GM19468 (cell line): ENCODE measurements around the gene SPATA31C1.
"Not testable (repeated sequence)": the region's sequence is repeated elsewhere in the genome, so short reads cannot be mapped to it uniquely, and the experiment has no call there.

Experiments used
- ATAC-seq: cut with Tn5 transposase; IDR thresholded peaks from one replicate; pipeline ENCODE4 v1.9.1; 2021; ENCODE audit warnings: mild to moderate bottlenecking, moderate library complexity, moderate number of reproducible peaks; ENCODE audit not compliant: unreplicated experiment; ENCODE audit errors: extremely low read depth

Gene SPATA31C1

GRCh38 chr9:87929152-87929551, 11.4 kb downstream of the SPATA31C1 start:
- not testable (repeated sequence) for ATAC-seq

- ATAC-seq, result not testable (repeated sequence)
These were observed 16.7 kb downstream of the SPATA31C1 start for GRCh38 chr9:87934444-87934843.

- ATAC-seq, result not testable (repeated sequence)
These were observed 19.6 kb downstream of the SPATA31C1 start for GRCh38 chr9:87937352-87937751.

- not testable (repeated sequence) for ATAC-seq
These were observed 20.2 kb downstream of the SPATA31C1 start for GRCh38 chr9:87937918-87938317.

- ATAC-seq, result not testable (repeated sequence)
These were observed 20.6 kb downstream of the SPATA31C1 start for GRCh38 chr9:87938336-87938735.

GRCh38 chr9:87939096-87939495, 21.3 kb downstream of the SPATA31C1 start:
- ATAC-seq, result not testable (repeated sequence)

GRCh38 chr9:87944096-87944495, 26.3 kb downstream of the SPATA31C1 start:
- no peak for ATAC-seq

GRCh38 chr9:87944682-87945081, 26.9 kb downstream of the SPATA31C1 start:
- ATAC-seq, result no peak

GRCh38 chr9:87950296-87950695, 32.5 kb downstream of the SPATA31C1 start:
- ATAC-seq, result no peak

GRCh38 chr9:87950765-87951488, 33.2 kb downstream of the SPATA31C1 start:
- ATAC-seq, result no peak

GRCh38 chr9:87954230-87954629, 36.5 kb downstream of the SPATA31C1 start:
- no peak for ATAC-seq

GRCh38 chr9:87957839-87958238, 40.1 kb downstream of the SPATA31C1 start:
- ATAC-seq, result no peak

- no peak for ATAC-seq
These were observed 40.8 kb downstream of the SPATA31C1 start for GRCh38 chr9:87958591-87958990.

- no peak for ATAC-seq
These were observed 42.3 kb downstream of the SPATA31C1 start for GRCh38 chr9:87959916-87960581.

- no peak for ATAC-seq
These were observed 46.0 kb downstream of the SPATA31C1 start for GRCh38 chr9:87963770-87964169.

- no peak for ATAC-seq
These were observed 47.1 kb downstream of the SPATA31C1 start for GRCh38 chr9:87964826-87965225.

GRCh38 chr9:87968155-87968554, 50.4 kb downstream of the SPATA31C1 start:
- no peak for ATAC-seq

GRCh38 chr9:87970602-87971001, 52.8 kb downstream of the SPATA31C1 start:
- no peak for ATAC-seq

- no peak for ATAC-seq
These were observed 55.4 kb downstream of the SPATA31C1 start for GRCh38 chr9:87973122-87973521.
